Hindlimb muscle (tissue), 1 donor: ENCODE results near the gene KIDINS220. TPM values are rescaled to one million over a fixed set of nuclear protein-coding genes. Genes with fewer than 3 reads are reported as not detected.

ENCODE experiments used
- DNase-seq: peaks from one replicate; pipeline ENCODE4 v3.0.0-alpha.2; 2013
- polyA plus RNA-seq: library from polyadenylated mRNA; unstranded; fragments of 120-200 nt; gene quantifications from one replicate; pipeline ENCODE4 v1.2.1, GENCODE V29; 2013; ENCODE audit not compliant: insufficient read length

The KIDINS220 gene
- polyA plus RNA-seq, 1 donor, result 66.1 TPM

GRCh38 chr2:8851811-8852560, 14.6 kb upstream of the KIDINS220 start:
- DNase-seq, result no peak

- no peak for DNase-seq
These were observed 13.6 kb upstream of the KIDINS220 start for GRCh38 chr2:8850845-8851487.

GRCh38 chr2:8849327-8849726, 11.9 kb upstream of the KIDINS220 start:
- DNase-seq, result no peak

GRCh38 chr2:8848328-8849100, 11.1 kb upstream of the KIDINS220 start:
- no peak for DNase-seq

DNA sequence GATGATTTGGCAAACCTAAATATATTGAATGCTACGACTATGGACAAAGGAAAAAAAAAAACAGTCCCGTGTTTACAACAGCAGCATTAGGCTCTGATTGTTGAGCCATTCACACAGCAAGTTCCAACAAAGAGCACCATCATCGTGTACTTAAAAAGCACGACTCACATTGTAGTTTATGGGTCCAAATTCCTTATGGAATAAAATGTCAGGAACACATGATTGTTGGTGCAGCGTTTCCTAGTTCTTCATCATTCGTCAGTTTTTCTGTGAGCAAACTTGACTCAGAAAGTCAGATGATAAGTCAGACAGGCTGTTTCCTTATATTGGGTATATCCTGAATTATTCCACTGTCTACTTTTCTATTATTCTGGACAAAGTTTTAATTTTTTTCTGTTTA, 10.0 kb upstream of the KIDINS220 start:
- no peak for DNase-seq

GRCh38 chr2:8841932-8842331, 4.5 kb upstream of the KIDINS220 start:
- DNase-seq, result no peak

DNA sequence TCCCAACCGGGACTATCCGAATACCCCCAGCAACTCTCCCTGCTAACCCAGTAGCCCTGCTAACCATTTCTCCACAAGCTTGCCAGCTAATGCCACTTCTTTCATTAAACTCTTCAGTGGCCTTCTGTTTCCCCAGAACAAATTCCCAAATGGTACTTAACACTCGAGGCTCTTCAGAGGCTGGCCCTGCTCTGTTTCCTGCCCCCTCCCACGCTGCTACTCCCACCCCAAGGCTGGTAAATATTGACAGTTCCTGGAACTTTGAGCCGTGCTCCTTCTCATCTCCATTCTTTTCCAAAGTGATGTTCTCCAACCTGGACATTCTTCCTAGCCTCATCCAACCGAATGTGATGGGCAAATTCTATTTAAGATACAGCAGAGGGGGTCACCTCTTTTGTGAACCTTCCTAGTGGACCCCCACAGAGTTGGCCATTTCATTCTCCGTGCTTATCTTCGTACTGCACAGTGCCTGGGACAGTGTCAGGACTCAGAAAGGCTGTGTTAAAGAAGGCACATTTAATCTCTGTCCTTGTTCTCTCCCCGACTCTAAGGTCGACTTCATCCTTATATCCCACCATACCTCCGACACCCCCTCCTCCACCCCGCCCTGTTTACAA, 3.2 kb upstream of the KIDINS220 start:
- DNase-seq, result no peak

DNA sequence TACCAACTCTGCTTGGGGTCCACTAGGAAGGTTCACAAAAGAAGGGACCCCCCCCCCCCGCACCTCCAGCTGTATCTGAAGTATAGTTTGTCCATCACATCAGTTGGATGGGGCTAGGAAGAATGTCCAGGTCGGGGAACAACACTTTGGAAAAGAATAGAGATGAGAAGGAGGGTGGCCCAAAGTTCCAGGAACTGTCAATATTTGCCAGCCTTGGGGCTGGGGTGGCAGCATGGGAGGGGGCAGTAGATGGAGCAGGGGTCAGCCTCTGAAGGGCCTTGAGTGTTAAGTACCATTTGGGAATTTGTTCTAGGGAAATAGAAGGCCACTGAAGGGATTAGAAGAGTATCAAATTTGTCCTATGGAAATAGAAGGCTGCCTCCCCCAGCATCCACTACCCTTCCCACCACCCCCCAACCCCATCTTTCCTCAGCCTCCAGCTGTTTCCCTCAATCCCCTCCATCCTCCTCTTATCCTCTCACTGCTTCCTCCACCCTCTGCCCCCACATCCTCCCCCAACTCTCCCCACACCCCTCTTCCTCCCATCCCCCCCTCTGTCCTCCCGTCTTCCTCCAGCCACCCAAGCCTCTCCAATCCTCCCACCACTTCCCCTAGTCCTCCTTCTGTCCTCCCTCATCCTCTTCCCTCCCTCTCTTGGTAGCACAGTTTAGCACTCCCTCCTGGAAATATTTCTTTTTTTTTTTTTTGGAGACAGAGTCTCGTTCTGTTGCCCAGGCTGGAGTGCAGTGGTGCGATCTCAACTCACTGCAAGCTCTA, 2.0 kb upstream of the KIDINS220 start:
- no peak for DNase-seq

DNA sequence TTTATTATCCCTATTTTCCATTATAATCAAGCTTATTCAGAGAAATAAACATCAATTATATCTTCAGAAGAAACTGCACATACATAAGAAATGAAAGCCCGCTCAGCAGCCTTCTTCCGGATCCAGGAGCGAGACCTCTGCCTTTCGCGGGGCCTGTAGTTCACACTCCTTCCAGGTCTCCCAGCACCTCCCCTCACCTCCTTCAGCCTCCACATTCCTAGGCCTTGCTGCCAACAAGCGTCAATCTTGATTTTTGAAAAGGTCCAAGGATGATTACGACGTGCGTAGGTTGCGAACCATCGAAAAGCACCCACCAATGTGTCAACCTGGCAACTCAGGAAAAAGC, 355 bp upstream of the KIDINS220 start:
- DNase-seq, result no peak

GRCh38 chr2:8835279-8835678, 2.1 kb downstream of the KIDINS220 start:
- DNase-seq, result no peak

- DNase-seq, result no peak
These were observed 3.6 kb downstream of the KIDINS220 start for GRCh38 chr2:8833853-8834252.

- DNase-seq, result no peak
These were observed 5.9 kb downstream of the KIDINS220 start for GRCh38 chr2:8831516-8831915.

GRCh38 chr2:8827729-8828128, 9.7 kb downstream of the KIDINS220 start:
- DNase-seq, result no peak

DNA sequence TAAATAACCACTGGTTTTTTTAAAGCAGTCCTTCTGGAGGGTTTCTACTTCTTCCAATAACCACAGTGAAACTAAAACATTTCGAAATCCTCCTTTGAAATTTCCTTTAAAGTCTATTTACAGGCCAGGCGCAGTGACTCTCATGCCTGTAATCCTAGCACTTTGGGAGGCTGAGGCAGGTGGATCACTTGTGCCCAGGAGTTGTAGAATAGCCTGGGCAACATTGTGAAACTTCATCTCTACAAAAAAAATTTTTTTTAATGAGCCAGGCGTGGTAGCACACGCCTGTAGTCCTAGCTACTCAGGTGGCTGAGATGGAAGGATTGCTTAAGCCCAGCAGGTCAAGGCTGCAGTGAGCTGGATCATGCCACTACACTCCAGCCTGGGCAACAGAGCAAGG, 15.2 kb downstream of the KIDINS220 start:
- no peak for DNase-seq

DNA sequence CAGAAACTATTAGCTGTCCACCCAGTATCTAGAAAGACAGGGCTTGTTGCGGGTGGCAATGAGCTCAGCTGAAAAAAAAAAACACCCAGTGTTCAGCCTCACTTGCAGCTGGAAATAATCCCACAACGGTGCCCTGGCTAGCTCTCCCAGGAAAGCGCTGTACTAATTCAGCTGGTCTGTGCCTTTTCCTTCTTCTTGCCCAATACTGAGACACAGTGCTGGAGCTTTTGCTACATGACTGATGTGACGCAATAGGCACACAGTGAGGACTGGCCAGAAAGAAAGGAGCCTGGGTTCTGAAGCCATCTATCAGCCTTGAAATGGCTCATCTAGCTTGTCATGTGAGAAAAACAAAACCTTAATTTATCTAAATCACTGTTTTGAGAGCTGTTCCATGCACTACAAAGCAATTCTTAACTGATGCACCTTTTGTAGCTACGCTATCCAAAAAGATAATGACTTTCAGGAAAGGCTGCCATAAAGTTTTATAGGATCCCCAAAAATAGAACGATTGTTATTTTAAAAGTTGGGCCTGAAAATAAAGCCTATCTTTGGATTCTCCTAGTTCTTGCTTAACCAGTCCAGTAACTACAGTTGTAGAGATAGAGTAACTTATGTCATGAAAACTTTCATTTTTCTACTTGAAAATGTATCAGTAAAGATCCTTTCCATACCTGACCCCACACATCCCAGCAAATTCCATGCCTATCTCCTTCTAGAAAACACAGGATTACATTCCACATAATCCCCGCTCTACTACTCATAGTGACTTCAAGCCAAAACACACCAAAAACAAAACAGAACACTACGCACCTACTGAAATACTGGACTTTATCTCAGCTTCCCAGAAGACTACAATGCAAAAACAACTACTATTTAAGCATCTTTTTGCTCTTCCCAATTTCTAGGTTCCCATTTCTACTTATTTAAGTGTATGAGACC, 15.9 kb downstream of the KIDINS220 start:
- no peak for DNase-seq

DNA sequence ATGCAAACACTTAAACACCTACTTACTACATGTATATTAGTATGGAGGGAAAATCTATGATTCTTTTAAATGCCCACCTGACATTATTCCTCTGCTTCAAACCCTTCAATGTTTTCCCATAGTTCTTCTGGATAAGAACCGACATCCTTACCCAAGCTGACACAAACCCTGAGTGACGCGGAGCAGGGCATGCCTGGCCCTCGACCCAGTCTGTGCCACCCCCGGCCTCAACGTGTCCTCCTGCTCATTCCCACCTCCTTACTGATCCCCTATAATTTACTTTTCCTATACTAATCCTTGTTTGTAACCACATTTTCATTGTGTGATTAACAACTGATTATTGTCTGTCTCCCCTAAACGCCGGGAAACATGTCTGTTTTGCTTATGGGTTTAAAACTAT, 17.5 kb downstream of the KIDINS220 start:
- no peak for DNase-seq

DNA sequence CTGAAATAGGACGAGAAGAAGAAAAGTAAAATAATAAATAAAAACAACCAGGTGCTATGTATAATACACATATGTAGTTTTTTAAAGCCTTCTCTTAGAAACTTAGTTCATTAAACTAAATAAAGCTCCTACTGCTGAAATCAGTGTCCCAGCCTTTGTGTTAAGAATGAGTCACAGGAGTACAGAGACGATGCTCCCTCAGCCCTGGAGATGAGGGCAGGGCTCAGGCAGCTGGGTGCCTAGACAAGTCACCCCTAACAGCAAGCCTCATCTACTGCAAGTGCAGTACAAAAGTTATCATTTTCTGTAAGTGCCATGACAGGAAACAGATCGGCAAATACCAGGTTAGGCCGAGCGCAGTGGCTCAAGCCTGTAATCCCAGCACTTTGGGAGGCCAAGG, 18.2 kb downstream of the KIDINS220 start:
- no peak for DNase-seq

DNA sequence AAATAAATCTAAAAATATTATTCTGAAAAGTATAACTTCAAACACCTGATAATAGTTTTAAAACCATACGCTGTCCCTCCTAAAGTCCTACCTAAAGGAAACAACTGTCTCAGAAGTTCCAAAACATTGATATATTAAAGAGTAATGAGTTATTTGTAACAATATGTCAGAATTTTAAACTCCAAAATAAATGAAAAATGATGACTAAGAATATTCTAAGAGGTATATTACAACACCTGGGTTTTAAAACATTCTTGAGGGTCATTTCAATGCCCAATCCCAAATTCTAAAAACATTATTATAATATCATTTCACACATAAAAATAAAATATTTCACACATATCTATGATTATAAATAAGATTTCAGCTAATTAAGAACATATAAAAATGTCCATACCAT, 20.2 kb downstream of the KIDINS220 start:
- no peak for DNase-seq

DNA sequence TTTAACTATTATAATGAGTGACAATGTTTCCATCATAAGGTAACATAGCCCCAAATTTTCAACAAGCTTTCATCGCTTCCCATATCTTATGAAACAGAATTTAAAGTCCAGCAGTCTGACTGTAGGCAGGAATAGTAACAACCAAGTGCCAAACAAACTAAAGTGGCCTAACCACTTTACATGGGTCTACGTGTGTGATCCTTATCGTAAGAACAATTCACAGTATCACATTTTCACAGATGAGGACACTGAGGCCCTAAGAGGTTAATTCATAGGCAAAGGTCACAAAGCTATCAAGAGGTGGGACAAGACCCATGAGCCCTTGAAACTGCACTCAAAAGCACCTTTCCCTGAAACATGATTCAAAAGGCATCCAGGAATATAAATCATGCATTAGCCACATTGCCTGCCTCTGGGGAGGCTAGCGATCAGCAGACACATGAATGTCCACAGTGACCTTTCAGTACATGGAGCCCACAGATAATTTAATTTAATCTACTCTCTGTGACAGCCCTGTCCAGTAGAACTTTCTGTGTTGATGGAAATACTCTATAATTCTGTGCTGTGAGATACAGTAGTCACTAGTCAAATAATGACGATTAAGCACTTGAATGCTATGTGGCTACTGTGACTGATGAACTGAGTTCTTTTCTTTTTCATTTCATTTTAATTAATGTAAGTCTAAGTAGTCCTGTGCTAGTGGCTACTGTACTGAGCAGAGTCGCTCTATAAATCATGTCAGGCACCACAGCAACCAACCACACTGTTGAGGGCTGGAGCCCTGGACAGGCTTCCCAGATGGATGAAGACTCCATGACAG, 30.3 kb downstream of the KIDINS220 start:
- DNase-seq, result no peak
